ENCODE data around the gene TUBA8.
"Not testable (repeated sequence)": the region's sequence is repeated elsewhere in the genome, so short reads cannot be mapped to it uniquely, and the experiment has no call there.

TUBA8 gene

DNA sequence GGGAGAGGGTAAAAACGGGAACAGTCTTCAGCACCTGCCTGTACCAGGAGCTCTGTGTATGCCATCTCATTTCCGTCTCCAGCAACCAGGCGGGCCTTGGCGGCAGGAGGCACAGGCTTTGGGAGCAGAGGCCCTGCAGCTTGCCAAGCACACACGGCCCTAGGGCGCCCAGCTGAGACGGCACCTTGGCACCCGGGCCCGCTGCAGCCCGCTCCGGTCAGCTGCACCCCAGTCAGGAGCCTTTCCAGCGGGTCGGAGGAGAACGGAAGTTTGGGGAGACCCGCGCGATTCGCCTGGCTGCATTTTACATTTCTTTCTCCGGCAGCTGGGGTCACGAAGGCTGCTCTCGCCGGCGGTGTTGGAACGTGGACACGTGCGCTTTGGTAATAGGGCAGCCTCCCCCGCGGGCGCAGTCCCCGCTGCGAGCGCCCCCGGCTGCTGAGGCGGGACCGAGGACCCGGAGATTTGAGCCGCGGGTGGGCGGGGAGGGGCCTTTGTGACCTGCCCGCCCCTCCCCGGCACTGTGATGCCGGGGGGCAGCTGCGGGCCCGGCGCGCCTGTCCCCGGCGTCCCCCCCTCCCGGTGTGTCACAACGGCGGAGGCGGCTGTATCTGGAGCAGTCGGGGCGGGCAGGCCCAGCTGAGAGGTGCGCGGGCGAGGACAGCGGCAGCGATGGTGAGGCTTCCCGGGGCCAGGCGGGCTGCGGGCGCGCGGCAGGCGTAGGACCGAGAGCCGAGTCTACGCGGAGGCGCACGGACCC is at the start of gene TUBA8:
Gene TUBA8, plus strand, starts transcription at position 616 of the 760 bp plus-strand sequence. Its CDS starts 57 bp downstream, at position 673.
- DNase-seq (ENCODE audit: low read depth in 2 of 2): no peak

GRCh38 chr22:18062421-18062820 is 48.2 kb upstream of the TUBA8 start:
- no peak for DNase-seq (ENCODE audit: low read depth in 2 of 2)

GRCh38 chr22:18063306-18063705 is 47.3 kb upstream of the TUBA8 start:
- no peak for DNase-seq (ENCODE audit: low read depth in 2 of 2)

GRCh38 chr22:18063715-18064114 is 46.9 kb upstream of the TUBA8 start:
- DNase-seq (ENCODE audit: low read depth in 2 of 2): not testable (repeated sequence)

DNA sequence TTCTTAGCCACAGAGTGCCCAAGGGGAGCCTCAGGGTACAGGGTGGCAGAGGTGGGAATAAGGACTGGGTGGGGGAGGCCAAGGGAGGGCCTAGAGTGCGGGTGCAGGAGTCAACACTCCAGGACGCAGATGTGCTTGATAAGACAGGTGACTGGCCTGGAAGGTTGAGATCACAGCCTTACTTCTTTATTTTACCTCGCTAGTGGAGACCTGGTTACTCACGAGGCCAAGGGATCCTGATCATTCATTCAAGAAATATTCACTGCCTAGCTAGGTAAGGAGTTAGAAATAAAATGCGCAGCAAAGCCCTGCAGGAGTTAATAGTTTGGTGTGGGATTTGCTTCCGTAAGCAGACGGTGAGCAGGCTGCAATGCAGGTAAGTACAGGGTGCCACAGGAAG is 46.0 kb upstream of the TUBA8 start:
- DNase-seq (ENCODE audit: low read depth in 2 of 2): no peak

DNA sequence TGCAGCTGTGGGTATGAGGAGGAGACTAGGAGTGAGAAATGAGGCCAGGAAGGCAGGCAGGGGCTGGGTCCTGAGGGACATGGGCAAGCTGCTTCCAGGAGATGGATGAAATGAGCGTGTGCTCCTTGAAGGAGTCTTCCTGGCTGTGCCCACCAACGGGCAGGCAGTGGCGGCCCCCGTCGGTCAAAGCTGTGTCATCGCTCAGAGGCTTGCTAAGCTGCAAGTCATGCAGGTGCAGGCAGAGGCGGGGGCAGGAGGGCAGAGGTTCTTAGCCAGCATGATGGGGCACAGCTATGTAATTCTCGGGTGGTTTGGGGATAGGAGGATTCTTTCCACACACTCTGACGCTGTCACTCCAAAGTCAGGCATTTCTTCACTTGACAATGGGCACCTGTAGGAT is 45.4 kb upstream of the TUBA8 start:
- DNase-seq (ENCODE audit: low read depth in 2 of 2): no peak

- DNase-seq (ENCODE audit: low read depth in 2 of 2): no peak
Observed at GRCh38 chr22:18066181-18066859, 44.3 kb upstream of the TUBA8 start.

DNA sequence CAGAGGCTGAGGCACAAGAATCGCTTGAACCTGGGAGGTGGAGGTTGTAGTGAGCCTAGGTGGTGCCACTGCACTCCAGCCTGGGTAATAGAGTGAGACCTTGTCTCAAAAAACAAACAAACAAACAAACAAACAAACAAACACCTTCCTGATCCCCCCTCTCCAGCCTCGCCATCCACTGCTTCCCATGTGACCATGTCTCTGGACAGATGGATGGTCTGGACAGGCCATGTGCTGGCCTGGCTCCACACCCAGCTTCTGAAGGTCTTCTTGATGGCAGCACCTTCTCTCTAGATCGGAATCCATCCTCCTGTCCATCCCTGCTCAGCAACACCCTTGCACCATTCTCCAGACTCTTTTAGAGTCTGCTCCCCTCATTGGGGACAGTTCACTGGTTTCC is 43.5 kb upstream of the TUBA8 start:
- no peak for DNase-seq (ENCODE audit: low read depth in 2 of 2)

DNA sequence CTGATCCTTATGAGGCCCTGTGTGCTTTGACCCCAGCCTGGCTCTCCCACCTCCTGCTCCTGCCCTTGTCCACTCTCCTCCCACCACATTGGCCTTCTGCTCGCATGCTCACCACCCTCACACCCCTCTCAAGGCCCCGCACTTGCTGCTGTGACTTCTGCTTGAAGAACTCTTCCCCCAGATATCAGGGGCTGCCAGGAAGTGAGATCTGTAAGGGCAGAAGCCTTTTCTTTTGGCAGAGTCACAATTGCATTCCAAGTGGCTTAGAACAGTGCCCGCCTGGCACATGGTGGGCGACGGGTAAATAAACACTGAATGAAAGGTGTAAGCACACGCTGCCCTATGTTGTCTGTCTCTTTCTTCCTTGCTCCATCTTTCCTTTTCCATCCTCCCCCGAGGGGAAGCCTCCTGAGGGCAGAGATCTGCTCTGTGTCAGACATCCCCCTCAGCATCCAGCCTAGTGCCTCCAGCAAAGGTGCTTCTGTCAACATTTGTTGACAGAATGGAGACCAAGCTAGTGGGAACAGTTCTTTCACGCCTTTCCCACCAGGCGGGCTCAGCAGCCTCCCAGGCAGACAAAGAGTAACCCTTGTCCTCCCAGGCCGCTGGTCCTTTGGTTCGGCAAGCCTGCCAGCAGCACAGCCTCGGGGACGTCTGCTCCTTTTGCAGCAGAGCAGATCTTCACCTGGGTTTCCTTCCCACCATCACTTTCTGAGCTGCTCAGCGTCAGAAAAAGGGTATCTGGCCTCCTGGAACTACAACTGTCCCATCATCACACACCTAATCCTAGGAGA is 42.9 kb upstream of the TUBA8 start:
- no peak for DNase-seq (ENCODE audit: low read depth in 2 of 2)

DNA sequence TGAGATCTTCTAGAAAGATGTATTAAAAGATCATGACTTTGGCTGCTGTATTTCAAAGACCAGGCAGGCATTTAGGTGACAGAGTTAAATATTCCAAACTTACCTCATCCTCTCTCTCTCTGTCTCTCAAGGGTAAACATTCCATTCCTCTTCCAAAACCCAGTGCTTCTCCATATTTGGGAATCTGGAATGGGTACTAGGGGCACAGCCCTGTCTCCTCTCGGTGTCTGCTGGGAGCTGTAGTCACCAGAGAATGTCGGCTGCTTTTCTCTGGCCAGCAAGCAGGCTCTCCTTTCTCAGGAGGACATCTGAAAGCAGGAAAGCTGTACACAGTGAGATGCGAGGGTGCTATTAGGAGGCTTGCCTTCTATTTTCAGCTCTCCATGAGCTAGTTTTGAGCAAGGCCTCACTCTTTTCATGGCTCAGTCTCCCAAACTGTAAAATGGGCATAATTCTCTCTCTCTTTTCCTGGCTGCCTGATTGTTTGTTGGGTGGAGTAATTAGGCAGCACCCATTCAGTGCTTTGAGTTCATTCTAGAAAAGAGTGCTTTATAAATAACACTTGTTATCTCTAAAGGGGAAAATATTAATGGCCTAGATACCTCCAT is 42.1 kb upstream of the TUBA8 start:
- peak; percentile 59 to 63 for DNase-seq (ENCODE audit: low read depth in 2 of 2)

- no peak for DNase-seq (ENCODE audit: low read depth in 2 of 2)
Observed at GRCh38 chr22:18069041-18069440, 41.6 kb upstream of the TUBA8 start.

DNA sequence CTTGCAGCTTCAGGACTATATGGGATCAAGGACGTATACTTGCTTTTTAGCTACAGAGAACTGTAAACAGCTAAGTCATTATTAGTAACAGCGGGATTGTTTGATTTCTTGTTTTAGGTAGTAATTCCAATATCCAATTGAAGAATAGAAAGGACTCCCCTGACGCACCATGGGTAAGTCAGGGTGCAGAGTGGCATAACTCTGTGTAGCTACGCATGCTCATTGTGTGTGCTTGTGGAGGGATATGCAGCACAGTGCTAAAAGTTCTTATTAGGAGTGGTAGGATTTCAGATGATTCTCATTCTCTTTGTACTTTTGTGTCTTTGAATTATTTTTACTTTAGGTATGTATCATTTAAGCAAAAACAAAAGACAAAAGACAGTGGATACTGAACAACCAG is 40.6 kb upstream of the TUBA8 start:
- no peak for DNase-seq (ENCODE audit: low read depth in 2 of 2)

DNA sequence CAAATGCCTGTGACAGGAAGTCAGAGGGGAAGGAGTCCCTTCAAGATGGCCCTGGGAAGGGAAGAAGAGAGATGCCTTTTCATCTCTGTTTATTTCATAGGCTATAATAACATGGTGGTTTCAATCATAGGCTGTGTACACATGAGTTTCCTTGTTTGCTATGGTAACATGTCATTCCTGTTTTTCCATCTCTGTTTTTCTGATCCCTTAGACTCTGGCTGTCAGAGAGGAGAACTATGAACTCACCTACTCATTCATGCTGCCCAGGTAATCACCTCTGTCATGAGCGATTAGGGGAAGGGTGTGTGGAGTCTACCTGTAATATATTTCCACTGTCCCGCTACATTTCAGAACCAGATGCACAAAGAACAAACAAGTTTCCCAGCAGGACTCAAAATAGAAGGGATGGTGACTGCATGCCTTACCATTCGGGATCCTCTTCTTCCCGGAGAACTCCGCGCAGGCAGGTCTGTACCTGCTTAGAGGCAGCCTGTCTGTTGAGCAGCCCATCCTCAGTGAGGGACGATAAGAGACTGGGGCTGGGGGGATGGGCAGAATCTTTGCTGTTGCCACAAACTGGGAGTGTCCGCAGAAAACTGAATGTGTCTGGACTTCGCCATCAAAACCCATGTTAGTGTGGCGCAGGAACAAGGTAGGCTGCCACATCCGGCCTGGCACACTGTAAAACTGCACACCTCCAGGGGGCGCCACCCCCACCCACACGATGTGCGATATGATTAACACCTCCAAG is 39.9 kb upstream of the TUBA8 start:
- DNase-seq (ENCODE audit: low read depth in 2 of 2): no peak

DNA sequence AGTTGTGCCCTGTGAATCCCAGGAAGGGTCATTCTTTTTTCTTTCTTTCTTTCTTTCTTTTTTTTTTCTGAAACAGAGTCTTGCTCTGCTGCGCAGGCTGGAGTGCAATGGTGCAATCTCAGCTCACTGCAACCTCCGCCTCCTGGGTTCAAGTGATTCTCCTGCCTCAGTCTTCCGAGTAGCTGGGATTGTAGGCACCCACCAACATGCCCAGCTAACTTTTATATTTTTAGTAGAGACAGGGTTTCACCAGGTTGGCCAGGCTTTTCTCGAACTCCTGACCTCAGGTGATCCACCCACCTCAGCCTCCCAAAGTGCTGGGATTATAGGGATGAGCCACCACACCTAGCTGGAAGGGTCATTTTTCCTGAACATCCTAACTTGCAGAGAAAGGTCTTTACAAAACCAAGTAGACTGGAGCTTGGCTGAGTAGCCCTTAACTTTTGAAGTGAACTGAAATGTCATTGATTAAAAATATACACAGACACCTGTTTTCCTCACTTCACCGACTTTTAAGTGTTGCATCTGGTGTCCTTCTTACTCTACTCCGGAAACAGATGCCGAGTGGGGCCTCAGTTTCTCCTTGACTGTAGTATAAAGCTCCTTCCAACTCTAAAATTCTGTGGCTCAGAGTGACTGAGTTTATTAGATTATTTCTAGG is 39.2 kb upstream of the TUBA8 start:
- not testable (repeated sequence) for DNase-seq (ENCODE audit: low read depth in 2 of 2)

GRCh38 chr22:18071968-18072310 is 38.7 kb upstream of the TUBA8 start:
- no peak for DNase-seq (ENCODE audit: low read depth in 2 of 2)

DNA sequence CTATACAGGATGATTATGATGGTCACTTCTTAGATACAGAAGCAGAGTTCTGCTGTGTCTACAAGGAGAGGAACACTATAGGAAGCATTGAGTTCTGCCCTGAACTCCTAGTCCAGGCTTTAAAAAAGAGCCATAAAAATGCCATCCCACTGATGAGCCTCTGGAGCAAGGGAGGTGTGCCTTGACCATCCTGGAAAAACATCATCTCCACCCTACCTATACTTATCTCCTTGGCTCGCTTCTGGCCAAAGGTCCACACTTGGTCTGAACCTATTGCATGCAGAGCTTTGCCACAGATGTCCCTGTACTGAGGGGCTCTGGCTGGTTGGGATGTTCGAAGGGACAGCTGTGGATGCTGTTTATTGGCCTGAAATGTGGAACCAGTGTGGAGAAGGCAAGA is 37.1 kb upstream of the TUBA8 start:
- DNase-seq (ENCODE audit: low read depth in 2 of 2): no peak

DNA sequence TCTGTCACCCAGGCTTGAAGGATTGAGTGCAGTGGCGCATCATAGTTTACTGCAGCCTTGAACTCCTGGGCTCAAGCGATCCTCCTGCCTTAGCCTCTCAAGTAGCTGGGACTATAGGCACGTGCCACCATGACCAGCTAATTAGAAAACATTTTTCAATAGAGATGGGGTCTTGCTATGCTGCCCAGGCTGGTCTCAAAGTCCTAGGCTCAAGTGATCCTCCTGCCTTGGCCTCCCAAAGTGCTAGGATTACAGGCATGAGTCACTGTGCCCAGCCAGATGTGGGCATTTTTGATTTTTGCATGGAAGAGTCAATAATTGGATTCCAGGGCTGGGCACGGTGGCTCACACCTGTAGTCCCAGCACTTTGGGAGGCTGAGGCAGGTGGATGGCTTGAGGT is 36.7 kb upstream of the TUBA8 start:
- not testable (repeated sequence) for DNase-seq (ENCODE audit: low read depth in 2 of 2)

GRCh38 chr22:18075101-18075719 is 35.4 kb upstream of the TUBA8 start:
- no peak for DNase-seq (ENCODE audit: low read depth in 2 of 2)

GRCh38 chr22:18075720-18076497 is 34.7 kb upstream of the TUBA8 start:
- DNase-seq (ENCODE audit: low read depth in 2 of 2): peak; percentile 76 to 83
